Measurements from ENCODE around the gene C1orf35.

The C1orf35 gene

DNA sequence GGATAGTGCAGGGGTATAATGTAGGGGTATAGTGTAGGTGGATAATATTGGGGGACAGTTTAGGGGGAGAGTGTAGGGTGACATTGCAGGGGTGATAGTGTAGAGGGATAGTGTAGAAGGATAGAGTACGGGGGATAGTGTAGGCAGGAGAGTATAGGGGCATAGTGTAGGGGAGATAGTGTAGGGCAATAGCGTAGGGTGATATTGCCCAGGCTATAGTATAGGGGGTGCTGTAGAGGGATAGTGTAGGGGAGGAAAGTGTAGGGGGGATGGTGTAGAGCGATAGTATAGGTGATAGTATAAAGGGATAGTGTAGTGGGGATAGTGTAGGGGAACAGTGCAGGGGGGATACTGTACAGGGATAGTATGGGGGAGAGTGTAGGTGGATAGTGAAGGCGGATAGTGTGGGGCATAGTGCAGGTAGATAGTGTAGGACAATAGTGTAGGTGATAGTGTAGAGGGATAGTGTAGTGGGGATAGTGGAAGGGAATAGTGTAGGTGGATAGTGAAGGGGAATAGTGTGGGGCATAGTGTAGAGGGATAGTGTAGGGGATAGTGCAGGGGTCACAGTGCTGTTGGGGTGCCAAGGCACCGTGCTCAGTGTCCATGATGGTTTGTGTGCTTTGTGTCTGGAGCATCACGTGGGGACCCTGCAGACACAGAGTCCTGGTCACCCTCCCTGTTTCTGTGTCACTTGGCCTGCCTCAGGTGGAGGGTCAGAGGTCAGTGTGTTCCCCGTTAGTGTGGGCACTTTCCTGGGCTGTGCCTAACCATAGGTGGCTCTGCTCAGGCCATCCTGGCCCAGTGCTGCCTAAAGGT lies 31.1 kb downstream of the C1orf35 start:
- no peak for TF ChIP-seq CTCF (IDR thresholded peaks at IDR 0.05)
- Histone ChIP-seq H3K27ac (no peak overlapping the region), H3K4me3 (no peak overlapping the region)
- DNase-seq (ENCODE audit: low spot score): no peak

- Histone ChIP-seq H3K4me3 (no peak overlapping the region), H3K27ac (no peak overlapping the region)
- TF ChIP-seq CTCF (IDR thresholded peaks at IDR 0.05): no peak
- DNase-seq (ENCODE audit: low spot score): no peak
Measured at GRCh38 chr1:228070851-228071250, 32.3 kb downstream of the C1orf35 start.

DNA sequence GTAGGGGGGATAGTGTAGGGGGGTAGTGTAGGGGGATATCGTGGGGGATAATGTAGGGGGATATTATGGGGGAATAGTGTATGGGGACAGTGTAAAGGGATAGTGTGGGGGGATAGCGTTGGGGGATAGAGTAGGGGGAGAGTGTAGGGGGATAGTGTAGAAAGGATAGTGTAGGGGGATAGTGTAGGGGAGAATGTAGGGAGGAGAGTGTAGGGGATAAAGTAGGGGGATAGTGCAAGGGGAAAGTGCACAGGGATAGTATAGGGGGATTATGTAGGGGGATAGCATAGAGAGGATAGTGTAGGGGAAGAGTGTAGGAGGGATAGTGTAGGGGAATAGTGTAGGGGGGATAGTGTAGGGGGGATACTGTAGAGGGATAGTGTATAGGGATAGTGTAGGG lies 33.0 kb downstream of the C1orf35 start:
- DNase-seq (ENCODE audit: low spot score): no peak
- TF ChIP-seq CTCF (IDR thresholded peaks at IDR 0.05): no peak
- no peak overlapping the region for H3K4me3 ChIP-seq
- H3K27ac ChIP-seq: no peak overlapping the region

DNA sequence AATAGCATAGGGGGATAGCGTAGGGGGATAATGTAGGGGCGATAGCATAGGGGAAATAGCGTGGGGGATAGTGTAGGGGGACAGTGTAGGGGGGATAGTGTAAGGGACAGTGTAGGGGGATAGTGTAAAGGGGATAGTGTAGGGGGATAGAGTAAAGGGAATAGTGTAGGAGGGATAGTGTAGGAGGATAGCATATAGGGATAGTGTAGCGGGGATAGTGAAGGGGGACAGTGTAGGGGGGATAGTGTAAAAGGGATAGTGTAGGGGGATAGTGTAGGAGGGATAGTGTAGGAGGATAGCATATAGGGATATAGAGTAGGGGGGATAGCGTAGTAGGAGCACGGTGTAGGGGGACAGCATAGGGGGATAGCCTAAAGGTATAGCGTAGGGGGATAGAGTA lies 34.8 kb downstream of the C1orf35 start:
- Histone ChIP-seq H3K4me3 (no peak overlapping the region), H3K27ac (no peak overlapping the region)
- DNase-seq (ENCODE audit: low spot score): no peak
- TF ChIP-seq CTCF (IDR thresholded peaks at IDR 0.05): no peak

DNA sequence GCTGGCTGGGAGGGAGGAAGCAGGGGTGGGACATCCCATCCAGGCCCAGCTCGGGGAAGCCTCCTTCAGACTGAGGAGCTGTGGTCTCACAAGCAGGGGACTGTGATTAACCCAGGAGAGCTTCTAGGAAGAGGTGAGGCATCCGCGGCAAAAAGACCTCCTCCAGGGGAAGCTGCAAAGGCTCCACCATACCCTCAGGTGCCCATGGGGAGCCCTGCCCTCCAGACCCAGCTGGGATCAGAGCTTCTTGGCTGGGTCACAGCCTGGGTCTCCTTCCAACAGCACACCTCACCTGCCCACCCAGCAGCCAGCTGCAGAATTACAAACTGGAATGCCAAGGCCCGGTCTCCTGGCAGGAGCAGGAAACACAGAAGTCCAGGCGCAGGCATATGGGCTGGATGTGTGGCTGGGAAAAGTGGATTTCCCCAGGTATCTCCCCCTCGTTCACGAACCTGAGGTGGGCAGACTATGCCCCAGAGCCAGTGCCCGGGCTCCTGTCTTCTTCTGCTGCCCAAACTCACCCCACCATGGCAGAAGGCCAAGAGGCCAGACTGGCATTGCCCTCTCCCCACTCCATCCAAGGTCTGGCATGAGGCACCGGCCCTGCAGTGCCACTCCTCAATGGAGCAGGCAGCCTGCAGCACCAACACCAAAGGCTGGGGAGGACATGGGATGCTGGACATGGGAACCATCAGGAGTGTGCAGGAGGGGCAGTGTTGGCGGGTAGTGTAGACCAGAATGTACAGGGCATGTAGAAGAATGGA lies 36.1 kb downstream of the C1orf35 start:
- TF ChIP-seq CTCF (IDR thresholded peaks at IDR 0.05): no peak
- Histone ChIP-seq H3K27ac (no peak overlapping the region), H3K4me3 (no peak overlapping the region)
- DNase-seq (ENCODE audit: low spot score): no peak

DNA sequence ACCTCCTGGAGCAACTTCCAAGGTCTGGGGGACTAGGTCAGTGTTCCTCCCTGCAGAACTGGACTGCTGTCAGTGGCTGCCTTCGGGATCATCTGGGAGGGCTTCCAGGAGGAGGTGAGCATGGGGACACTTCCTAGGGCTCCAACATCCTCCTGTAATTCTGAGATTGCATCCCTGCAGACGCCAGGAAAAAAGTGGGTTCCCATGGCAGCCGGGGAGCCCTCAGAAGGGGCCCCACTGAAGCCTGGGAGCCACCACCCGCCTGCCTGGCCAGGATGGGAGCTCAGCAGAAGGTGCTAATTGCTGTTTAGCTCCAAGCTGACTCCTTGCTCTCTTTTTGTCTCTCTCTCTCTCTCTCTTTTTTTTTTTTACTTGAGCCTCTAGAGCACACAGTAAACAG lies 36.7 kb downstream of the C1orf35 start:
- no peak overlapping the region for H3K4me3 ChIP-seq
- H3K27ac ChIP-seq: no peak overlapping the region
- no peak for DNase-seq (ENCODE audit: low spot score)
- TF ChIP-seq CTCF (IDR thresholded peaks at IDR 0.05): no peak

Measured in coronary artery (tissue), 2 donors.